Osteoblast (primary cell): ENCODE data around the gene PSMB7. TPM values are rescaled to one million over a fixed set of nuclear protein-coding genes. Genes with fewer than 3 reads are reported as not detected.

Experiments
- DNase-seq: peaks from one replicate; pipeline ENCODE4 v3.0.0; 2011; ENCODE audit warnings: low spot score, mixed read lengths; ENCODE audit not compliant: insufficient read length; ENCODE audit errors: missing footprints
- H2AFZ ChIP-seq: 2 replicates; pipeline ENCODE4 v1.6.0; 2011; ENCODE audit warnings: mild to moderate bottlenecking, low read length
- H3K27ac ChIP-seq: 2 replicates; pipeline ENCODE4 v1.5.1; 2011; ENCODE audit warnings: mild to moderate bottlenecking, low read depth, low read length, moderate library complexity
- H3K27me3 ChIP-seq: 2 replicates; pipeline ENCODE4 v1.6.0; 2012; ENCODE audit warnings: mild to moderate bottlenecking, control low read depth, inconsistent platforms, low read length, moderate library complexity; ENCODE audit not compliant: insufficient read depth
- H3K36me3 ChIP-seq: 2 replicates; pipeline ENCODE4 v1.5.1; 2011; ENCODE audit warnings: mild to moderate bottlenecking, low read length, control low read depth, moderate library complexity; ENCODE audit not compliant: insufficient read depth
- H3K4me1 ChIP-seq: 2 replicates; pipeline ENCODE4 v1.5.1; 2011; ENCODE audit warnings: mild to moderate bottlenecking, low read length, control low read depth, moderate library complexity; ENCODE audit not compliant: insufficient read depth
- H3K4me2 ChIP-seq: 2 replicates; pipeline ENCODE4 v1.6.0; 2011; ENCODE audit warnings: mild to moderate bottlenecking, low read length; ENCODE audit not compliant: insufficient read depth
- H3K4me3 ChIP-seq: fragments of 200-600 bp; sonication (generic); 3 replicates; pipeline ENCODE4 v1.5.1; 2012; ENCODE audit warnings: mild to moderate bottlenecking, low read length, inconsistent platforms; ENCODE audit not compliant: insufficient read depth
- H3K79me2 ChIP-seq: 2 replicates; pipeline ENCODE4 v1.6.0; 2012; ENCODE audit warnings: mild to moderate bottlenecking, low read length, control low read depth, inconsistent platforms; ENCODE audit not compliant: insufficient read depth
- H3K9me3 ChIP-seq: 2 replicates; pipeline ENCODE4 v1.5.1; 2011; ENCODE audit warnings: low read depth, low read length, control low read depth
- H4K20me1 ChIP-seq: 2 replicates; pipeline ENCODE4 v1.6.0; 2012; ENCODE audit warnings: mild to moderate bottlenecking, low read length, control low read depth; ENCODE audit not compliant: insufficient read depth
- total RNA-seq: library from RNA; depleted of rRNA; stranded (reverse); fragments of >200 nt; gene quantifications from 2 replicates; pipeline ENCODE4 v1.2.3, GENCODE V29; 2012
- TF ChIP-seq, protein P1 (sequence below): IDR thresholded peaks from 2 replicates; pipeline ENCODE4 v1.5.1; 2011; ENCODE audit warnings: mild to moderate bottlenecking, low read depth, low read length, moderate library complexity; ENCODE audit errors: extremely low read depth

PSMB7 gene
- total RNA-seq, 1 donor, result 136 TPM

- no peak overlapping the region for H2AFZ ChIP-seq
- H3K4me2 ChIP-seq, result no peak overlapping the region
- no peak for DNase-seq
- peaks cover 9% of the 10 kb centered on the region for H3K4me1 ChIP-seq
- H4K20me1 ChIP-seq, result peaks cover 82% of the 10 kb centered on the region
- H3K36me3 ChIP-seq, result peaks cover 16% of the 10 kb centered on the region
- TF ChIP-seq, protein P1, sequence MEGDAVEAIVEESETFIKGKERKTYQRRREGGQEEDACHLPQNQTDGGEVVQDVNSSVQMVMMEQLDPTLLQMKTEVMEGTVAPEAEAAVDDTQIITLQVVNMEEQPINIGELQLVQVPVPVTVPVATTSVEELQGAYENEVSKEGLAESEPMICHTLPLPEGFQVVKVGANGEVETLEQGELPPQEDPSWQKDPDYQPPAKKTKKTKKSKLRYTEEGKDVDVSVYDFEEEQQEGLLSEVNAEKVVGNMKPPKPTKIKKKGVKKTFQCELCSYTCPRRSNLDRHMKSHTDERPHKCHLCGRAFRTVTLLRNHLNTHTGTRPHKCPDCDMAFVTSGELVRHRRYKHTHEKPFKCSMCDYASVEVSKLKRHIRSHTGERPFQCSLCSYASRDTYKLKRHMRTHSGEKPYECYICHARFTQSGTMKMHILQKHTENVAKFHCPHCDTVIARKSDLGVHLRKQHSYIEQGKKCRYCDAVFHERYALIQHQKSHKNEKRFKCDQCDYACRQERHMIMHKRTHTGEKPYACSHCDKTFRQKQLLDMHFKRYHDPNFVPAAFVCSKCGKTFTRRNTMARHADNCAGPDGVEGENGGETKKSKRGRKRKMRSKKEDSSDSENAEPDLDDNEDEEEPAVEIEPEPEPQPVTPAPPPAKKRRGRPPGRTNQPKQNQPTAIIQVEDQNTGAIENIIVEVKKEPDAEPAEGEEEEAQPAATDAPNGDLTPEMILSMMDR, result no peak
- H3K9me3 ChIP-seq, result no peaks in the 10 kb centered on the region
- H3K79me2 ChIP-seq, result peaks cover 98% of the 10 kb centered on the region
- no peak overlapping the region for H3K4me3 ChIP-seq
- no peak overlapping the region for H3K27ac ChIP-seq
- H3K27me3 ChIP-seq, result no peaks in the 10 kb centered on the region
Measured at GRCh38 chr9:124361128-124361527, 54.1 kb downstream of the PSMB7 start.

GRCh38 chr9:124359855-124360678 is 55.2 kb downstream of the PSMB7 start:
- Histone ChIP-seq H3K4me1 (peaks cover 8% of the 10 kb centered on the region), H3K36me3 (peaks cover 25% of the 10 kb centered on the region), H2AFZ (no peak overlapping the region), H3K9me3 (no peaks in the 10 kb centered on the region), H3K4me3 (no peak overlapping the region), H3K79me2 (peaks cover 99% of the 10 kb centered on the region), H4K20me1 (peaks cover 87% of the 10 kb centered on the region), H3K27me3 (no peaks in the 10 kb centered on the region), H3K4me2 (no peak overlapping the region), H3K27ac (no peak overlapping the region)
- TF ChIP-seq, protein P1, result no peak
- DNase-seq, result no peak

DNA sequence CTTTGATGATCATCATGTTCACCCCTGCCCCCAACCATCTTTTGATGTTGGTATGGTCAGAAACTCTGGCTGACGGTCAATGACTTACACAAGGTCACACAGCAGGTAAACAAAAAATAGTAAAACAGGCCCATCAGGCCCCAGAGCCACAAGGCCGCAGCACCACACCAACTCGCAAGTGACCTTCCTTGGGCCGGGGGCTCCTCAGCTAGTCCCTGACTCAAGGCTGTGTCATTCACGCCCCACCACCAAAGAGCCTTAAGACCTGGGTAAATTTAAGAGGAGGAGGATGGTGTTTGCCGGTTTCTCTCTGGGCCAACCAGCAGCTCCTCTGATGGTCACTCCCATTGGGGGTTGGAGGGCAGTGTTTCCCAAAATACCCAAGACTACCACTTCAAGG is 55.8 kb downstream of the PSMB7 start:
- H3K9me3 ChIP-seq, result no peaks in the 10 kb centered on the region
- H3K4me2 ChIP-seq, result no peak overlapping the region
- peaks cover 99% of the 10 kb centered on the region for H3K79me2 ChIP-seq
- no peak overlapping the region for H2AFZ ChIP-seq
- peaks cover 32% of the 10 kb centered on the region for H3K36me3 ChIP-seq
- TF ChIP-seq, protein P1, result no peak
- H3K27ac ChIP-seq, result no peak overlapping the region
- no peak overlapping the region for H3K4me3 ChIP-seq
- H3K27me3 ChIP-seq, result no peaks in the 10 kb centered on the region
- peaks cover 8% of the 10 kb centered on the region for H3K4me1 ChIP-seq
- no peak for DNase-seq
- peaks cover 89% of the 10 kb centered on the region for H4K20me1 ChIP-seq

- no peak for DNase-seq
- Histone ChIP-seq H3K9me3 (no peaks in the 10 kb centered on the region), H3K4me1 (peaks cover 8% of the 10 kb centered on the region), H2AFZ (no peak overlapping the region), H3K27ac (no peak overlapping the region), H3K4me3 (no peak overlapping the region), H3K27me3 (no peaks in the 10 kb centered on the region), H4K20me1 (peaks cover 92% of the 10 kb centered on the region), H3K36me3 (peaks cover 35% of the 10 kb centered on the region), H3K79me2 (peaks cover 94% of the 10 kb centered on the region), H3K4me2 (no peak overlapping the region)
- TF ChIP-seq, protein P1, result no peak
Measured at GRCh38 chr9:124358631-124359030, 56.6 kb downstream of the PSMB7 start.
